ENCODE results near the gene SUSD1.
"Not testable (repeated sequence)": the region's sequence is repeated elsewhere in the genome, so short reads cannot be mapped to it uniquely, and the experiment has no call there.

Gene SUSD1

DNA sequence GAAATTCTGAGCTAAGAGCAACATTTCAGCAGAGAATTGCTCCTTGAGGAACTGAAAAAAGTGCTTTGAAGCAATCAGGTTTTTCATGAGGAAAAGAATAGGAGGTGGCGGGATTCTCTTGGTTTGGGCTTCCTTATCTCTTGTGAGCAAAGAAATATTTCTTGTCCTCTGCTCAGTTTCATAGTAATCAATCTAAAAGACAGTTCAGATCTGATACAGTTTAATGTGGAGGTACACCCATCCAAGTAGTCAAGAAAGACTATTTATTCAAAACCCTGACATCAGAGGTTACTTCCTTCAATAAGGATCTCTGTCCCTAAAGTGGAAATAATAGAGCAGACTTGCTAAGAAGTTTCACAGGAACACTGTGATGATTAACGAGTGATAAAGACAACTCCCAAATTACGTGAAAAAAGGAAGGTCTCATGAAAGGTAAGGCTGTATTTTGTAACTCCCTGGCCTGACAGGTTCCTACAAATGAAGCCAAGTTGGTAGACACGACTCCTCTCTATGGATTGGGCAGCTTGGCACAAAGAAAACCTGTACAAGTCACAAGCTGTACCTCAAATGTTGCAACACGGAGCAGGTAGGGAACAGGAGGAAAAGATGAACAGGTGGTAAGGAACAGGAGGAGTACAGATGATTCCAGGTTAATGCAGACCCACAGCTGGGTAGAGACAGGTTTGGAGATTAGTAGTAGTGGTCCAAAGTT lies 94.1 kb downstream of the SUSD1 start:
- TF ChIP-seq PAX5 (IDR thresholded peaks at IDR 0.05; ENCODE audit: insufficient read depth, low read length, severe bottlenecking), result no peak
- no peak; the same call in 1 of the 2 replicates for TF ChIP-seq SPI1 (IDR thresholded peaks at IDR 0.05; ENCODE audit: low read depth, low read length)
- no peak for TF ChIP-seq TAF1 (IDR thresholded peaks at IDR 0.05; ENCODE audit: low read depth, low read length)
- no peak for TF ChIP-seq POLR2AphosphoS5 (IDR thresholded peaks at IDR 0.05; ENCODE audit: low read depth, low read length)
- DNase-seq (ENCODE audit: insufficient read length, low spot score) (no peak), FAIRE-seq (peak; percentile 31)

DNA sequence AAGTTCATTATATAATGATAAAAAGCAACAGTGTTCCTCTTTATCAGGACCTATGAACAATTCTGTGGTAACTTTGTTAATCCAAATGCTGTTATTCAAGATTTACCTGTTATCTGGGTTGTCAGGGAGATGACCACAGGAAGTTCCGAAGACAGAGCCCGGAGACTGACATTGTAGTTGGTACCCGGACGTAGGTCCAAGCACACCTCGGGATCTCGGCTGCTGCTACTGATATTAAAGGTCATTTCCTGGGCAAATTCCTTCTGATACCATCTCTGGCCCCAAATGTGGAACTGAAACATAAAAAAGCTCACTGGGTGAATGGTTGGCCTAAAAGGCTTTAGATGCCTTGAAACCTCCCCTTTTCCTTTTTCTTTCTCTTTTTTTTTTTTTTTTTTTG lies 96.7 kb downstream of the SUSD1 start:
- DNase-seq (ENCODE audit: insufficient read length, low spot score), result peak; percentile 11
- FAIRE-seq, result peak; percentile 23
- TF ChIP-seq TAF1 (IDR thresholded peaks at IDR 0.05; ENCODE audit: low read depth, low read length) (no peak), SPI1 (IDR thresholded peaks at IDR 0.05; ENCODE audit: low read depth, low read length) (peak; percentile 96)

DNA sequence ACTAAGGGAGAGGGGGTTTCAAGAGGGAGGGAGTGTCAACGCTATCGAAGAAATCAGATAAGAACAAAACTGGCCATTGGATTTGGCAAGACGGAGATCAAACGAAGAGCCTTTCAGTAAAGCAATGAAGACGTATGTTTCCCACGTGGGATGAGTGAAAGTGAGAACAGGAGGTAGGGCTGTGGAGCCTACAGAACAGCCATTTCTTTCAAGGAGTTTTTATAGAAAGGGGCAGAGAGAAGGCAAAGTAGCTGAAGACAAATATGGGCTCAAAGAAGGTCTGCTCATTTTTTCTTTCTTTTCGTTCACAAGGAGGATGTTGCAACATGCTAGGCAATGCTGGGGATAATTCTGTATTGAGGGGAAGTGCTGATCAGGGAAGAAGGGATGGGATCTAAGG lies 98.3 kb downstream of the SUSD1 start:
- FAIRE-seq, result no peak
- no peak for TF ChIP-seq SPI1 (IDR thresholded peaks at IDR 0.05; ENCODE audit: low read depth, low read length)
- no peak for TF ChIP-seq POU2F2 (IDR thresholded peaks at IDR 0.05; ENCODE audit: low read depth, low read length)
- no peak for TF ChIP-seq POLR2AphosphoS5 (IDR thresholded peaks at IDR 0.05; ENCODE audit: low read depth, low read length)
- TF ChIP-seq PAX5 (IDR thresholded peaks at IDR 0.05; ENCODE audit: insufficient read depth, low read length, severe bottlenecking), result no peak
- TF ChIP-seq POLR2A (IDR thresholded peaks at IDR 0.05; ENCODE audit: low read depth, low read length), result no peak
- no peak for TF ChIP-seq TAF1 (IDR thresholded peaks at IDR 0.05; ENCODE audit: low read depth, low read length)

DNA sequence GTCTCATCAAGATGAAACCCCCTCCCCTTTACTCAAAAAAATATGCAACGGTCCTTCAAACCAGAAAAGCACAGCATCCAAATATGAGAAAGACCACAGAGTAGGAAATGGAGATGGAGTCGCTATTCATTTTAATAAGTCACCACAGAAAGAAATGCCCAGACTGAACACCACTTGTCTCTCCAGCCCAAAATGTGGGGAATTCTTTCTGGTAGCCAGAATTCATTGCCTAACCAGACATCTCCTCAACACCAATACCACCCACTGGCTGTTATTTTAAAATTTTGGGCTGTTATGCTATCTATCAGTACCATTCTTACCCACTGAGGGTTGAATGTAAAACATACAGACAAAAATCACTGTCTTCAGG lies 100.1 kb downstream of the SUSD1 start:
- TF ChIP-seq POLR2AphosphoS5 (IDR thresholded peaks at IDR 0.05; ENCODE audit: low read depth, low read length), result no peak
- TF ChIP-seq POLR2A (IDR thresholded peaks at IDR 0.05; ENCODE audit: low read depth, low read length), result no peak
- no peak for TF ChIP-seq POU2F2 (IDR thresholded peaks at IDR 0.05; ENCODE audit: low read depth, low read length)
- TF ChIP-seq PAX5 (IDR thresholded peaks at IDR 0.05; ENCODE audit: insufficient read depth, low read length, severe bottlenecking), result no peak
- no peak for DNase-seq (ENCODE audit: insufficient read length, low spot score)
- no peak for FAIRE-seq

More for the DNA sequence above, 98.3 kb downstream of the SUSD1 start:
- DNase-seq (ENCODE audit: insufficient read length, low spot score), result no peak

DNA sequence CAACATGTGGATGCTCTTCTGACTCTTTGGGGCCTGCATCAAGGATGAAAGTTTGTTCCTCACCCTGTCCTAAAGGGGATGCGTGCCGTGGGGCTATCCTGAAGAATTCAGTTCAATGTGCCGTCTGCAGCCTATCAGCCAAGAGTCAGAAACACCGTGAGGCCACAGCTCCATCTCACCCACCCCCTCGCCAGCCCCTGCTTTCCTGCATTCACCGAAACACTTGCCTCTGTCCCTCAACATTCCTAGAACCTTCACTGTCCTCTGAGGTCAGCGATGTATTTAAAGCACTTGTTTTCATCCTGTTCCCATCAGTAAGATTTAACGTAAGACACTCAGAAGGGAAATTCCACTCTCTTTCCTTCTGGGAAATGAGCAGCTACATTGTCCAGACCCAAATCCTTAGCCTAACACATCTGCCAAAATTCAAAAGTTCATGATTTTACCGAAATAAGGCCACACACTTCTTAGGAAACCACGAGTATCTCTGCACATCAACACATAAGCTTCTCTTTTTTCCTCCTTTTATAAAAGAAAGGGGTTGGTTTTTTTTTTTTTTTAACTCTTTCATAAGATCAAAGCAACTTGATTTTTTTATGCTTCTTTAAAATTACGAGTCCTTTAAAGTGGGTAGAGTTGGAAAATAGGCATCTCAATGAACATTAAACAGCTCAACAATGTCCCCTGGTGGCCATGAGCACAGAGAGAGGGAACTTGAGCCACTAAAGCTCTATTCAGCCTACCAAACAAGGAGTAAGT lies 100.7 kb downstream of the SUSD1 start:
- TF ChIP-seq POU2F2 (IDR thresholded peaks at IDR 0.05; ENCODE audit: low read depth, low read length), result no peak
- no peak for TF ChIP-seq PAX5 (IDR thresholded peaks at IDR 0.05; ENCODE audit: insufficient read depth, low read length, severe bottlenecking)
- DNase-seq (ENCODE audit: insufficient read length, low spot score) (no peak), FAIRE-seq (peak; percentile 87)

DNA sequence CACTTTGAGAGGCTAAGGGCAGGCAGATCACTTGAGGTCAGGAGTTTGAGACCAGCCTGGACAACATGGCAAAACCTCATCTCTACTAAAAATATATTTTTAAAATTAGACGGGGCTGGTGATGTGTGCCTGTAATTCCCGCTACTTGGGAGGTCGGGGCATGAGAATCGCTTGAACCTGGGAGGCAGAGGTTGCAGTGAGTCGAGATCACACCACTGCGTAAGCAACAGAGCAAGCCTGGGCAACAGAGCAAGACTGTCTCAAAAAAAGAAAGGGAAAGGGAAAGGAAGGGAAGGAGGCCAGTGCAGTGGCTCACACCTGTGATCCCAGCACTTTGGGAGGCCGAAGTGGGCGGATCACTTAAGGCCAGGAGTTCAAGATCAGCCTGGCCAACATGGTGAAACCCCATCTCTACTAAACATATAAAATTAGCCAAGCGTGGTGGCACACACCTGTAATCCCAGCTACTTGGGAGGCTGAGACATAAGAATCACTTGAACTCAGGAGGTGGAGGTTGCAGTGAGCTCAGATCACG lies 101.4 kb downstream of the SUSD1 start:
- not testable (repeated sequence) for FAIRE-seq; DNase-seq (ENCODE audit: insufficient read length, low spot score)

DNA sequence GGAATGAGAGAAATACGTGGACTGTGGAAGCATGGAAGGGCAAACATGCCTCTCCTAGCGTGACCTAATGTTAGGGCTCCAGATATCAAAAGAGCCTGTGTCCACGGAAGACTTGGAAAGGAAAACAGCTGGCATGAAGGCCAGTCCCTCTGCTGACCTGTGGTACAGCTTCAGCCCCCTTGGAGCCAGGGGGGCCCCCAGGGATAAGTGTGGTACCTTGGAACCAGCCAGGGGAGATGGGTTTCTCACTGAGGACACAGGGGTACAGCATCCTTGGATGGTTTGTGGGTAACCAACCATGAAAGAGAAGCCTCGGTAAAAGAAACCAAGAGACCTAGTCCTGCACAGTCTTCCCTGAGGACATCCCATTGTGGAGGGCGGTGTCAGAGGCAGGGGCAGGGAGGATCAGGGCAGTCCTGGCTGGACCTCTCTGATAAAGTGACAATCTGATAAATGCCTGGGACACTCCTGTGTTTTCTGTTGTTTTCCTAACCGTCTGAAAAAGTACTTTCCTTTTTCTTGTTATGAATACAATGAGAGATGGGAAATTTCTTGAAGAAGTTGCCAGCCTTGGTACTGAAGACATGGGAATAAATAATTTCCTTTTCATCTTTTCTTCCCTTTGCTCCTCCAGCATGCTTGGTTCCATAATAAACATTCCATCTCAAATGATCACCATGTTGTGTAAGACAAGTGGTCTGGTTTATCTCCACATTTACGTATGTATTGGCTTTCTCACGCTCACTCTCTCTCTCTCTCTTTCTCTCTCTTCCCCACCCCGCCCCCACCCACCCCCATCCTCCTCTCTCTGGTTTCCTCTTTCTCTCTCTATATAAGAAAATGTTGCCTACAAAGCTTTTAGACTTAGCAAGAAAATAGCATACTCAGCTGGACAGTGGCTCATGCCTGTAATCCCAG lies 102.1 kb downstream of the SUSD1 start:
- TF ChIP-seq PAX5 (IDR thresholded peaks at IDR 0.05; ENCODE audit: insufficient read depth, low read length, severe bottlenecking) (peak; percentile 6), TAF1 (IDR thresholded peaks at IDR 0.05; ENCODE audit: low read depth, low read length) (no peak), POU2F2 (IDR thresholded peaks at IDR 0.05; ENCODE audit: low read depth, low read length) (no peak)
- FAIRE-seq, result no peak
- no peak for DNase-seq (ENCODE audit: insufficient read length, low spot score)

DNA sequence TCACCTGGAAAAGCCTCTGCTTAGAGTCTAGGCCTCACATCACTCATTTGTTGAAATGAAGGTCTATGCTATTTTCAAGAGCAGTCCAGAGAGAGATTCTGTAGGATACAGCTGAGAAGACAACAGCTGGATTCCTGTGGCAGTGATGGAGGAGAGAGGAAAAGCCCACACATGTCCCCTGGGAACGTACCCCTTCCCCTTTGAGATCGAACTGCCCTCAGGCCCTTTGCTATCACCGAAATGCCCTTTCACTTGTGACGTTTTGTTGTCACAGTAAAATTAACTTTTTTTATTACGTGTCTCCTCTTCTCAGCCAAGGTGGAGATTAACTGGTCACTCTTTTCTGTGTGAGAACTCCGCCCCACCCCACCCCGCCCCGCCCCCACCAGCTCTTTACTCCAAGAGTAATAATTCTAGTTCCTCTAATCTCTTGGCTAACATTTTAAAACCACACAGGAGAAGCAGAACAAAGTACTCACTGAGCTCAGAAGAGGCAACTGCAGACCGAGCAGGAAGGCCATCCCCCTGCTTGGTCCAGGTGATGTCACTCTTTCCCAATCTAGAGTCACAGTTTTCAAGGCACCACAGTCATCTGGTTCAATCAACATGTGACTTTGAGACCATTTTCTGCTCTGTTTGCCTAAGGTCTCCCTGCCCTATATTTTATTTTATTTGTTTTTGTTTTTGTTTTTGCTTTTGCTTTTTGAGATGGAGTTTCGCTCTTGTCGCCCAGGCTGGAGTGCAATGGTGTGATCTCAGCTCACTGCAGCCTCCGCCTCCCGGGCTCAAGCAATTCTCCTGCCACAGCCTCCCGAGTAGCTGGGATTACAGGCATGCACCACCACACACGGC lies 105.6 kb downstream of the SUSD1 start:
- DNase-seq (ENCODE audit: insufficient read length, low spot score) (peak; percentile 19), FAIRE-seq (no peak)
- TF ChIP-seq POU2F2 (IDR thresholded peaks at IDR 0.05; ENCODE audit: low read depth, low read length) (no peak), PAX5 (IDR thresholded peaks at IDR 0.05; ENCODE audit: insufficient read depth, low read length, severe bottlenecking) (no peak), POLR2A (IDR thresholded peaks at IDR 0.05; ENCODE audit: low read depth, low read length) (no peak), TAF1 (IDR thresholded peaks at IDR 0.05; ENCODE audit: low read depth, low read length) (0 out of 2 replicates have a peak, but pooled peaks have one; percentile 21), POLR2AphosphoS5 (IDR thresholded peaks at IDR 0.05; ENCODE audit: low read depth, low read length) (no peak), SPI1 (IDR thresholded peaks at IDR 0.05; ENCODE audit: low read depth, low read length) (peak; percentile 22; the same call in 1 of the 2 replicates)

DNA sequence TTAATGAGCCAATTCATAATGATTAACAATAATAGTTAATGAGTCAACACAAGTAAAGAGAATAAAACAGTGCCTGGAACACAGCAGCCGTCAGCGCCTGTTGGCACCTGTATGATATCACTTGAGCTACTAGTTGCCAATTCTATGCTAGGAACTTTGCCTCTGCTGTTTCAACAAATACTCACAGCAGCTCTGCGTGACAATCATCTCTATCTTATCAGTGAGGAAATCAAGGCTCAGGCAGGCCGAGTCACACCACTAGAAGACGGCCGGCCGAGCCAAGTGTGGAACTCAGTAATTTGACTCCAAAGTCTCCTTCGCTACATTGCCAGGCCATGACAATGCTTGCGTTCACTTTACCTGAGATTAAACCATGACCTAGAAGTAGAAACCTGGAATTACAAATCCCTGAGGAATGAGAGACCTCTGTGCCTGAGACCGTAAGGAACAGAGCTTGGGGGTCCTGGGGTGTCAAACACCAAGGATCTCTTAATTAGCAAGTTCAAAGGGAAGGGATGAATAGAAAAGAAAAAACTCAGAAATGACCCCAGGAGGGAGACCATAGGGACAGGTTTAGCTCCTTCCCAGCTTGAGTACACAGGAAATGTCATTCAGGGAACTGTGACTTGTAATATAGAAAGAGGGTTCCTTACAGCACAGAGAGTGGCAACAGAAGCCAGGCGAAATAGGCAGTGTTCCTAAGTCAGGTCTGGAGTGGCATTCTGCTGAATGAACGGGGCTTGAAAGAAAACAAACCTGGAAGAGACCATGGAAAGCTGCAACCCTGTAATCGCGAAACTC lies 109.1 kb downstream of the SUSD1 start:
- TF ChIP-seq PAX5 (IDR thresholded peaks at IDR 0.05; ENCODE audit: insufficient read depth, low read length, severe bottlenecking) (no peak), TAF1 (IDR thresholded peaks at IDR 0.05; ENCODE audit: low read depth, low read length) (no peak), SPI1 (IDR thresholded peaks at IDR 0.05; ENCODE audit: low read depth, low read length) (no peak), POLR2A (IDR thresholded peaks at IDR 0.05; ENCODE audit: low read depth, low read length) (no peak), POLR2AphosphoS5 (IDR thresholded peaks at IDR 0.05; ENCODE audit: low read depth, low read length) (no peak), POU2F2 (IDR thresholded peaks at IDR 0.05; ENCODE audit: low read depth, low read length) (no peak)
- DNase-seq (ENCODE audit: insufficient read length, low spot score) (no peak), FAIRE-seq (no peak)
